Measurements from ENCODE around the gene FTH1. TPM values are rescaled to one million over a fixed set of nuclear protein-coding genes. Genes with fewer than 3 reads are reported as not detected.
A peak's percentile ranks its signal among the peaks of the same experiment; 100 is the strongest.

The FTH1 gene
- total and polyA plus RNA-seq, 10 donors = 1,915 to 3,321 (median 2,501) TPM

- Histone ChIP-seq H3K9me3 (no peaks in the 10 kb centered on the region), H3K4me3 (peak overlapping the region in 3 of 8 donors; percentile 52 to 79 (median 66))
- WGBS, 5 donors = 78 to 95% (median 89%) methylated on average over 7 of the region's 7 CpGs
These were observed 52.8 kb downstream of the FTH1 start for GRCh38 chr11:61914471-61915171.

More at GRCh38 chr11:61914471-61915171, 52.8 kb downstream of the FTH1 start:
- no peak for TF ChIP-seq POLR2AphosphoS5 (IDR thresholded peaks at IDR 0.05)
- TF ChIP-seq, protein P1, sequence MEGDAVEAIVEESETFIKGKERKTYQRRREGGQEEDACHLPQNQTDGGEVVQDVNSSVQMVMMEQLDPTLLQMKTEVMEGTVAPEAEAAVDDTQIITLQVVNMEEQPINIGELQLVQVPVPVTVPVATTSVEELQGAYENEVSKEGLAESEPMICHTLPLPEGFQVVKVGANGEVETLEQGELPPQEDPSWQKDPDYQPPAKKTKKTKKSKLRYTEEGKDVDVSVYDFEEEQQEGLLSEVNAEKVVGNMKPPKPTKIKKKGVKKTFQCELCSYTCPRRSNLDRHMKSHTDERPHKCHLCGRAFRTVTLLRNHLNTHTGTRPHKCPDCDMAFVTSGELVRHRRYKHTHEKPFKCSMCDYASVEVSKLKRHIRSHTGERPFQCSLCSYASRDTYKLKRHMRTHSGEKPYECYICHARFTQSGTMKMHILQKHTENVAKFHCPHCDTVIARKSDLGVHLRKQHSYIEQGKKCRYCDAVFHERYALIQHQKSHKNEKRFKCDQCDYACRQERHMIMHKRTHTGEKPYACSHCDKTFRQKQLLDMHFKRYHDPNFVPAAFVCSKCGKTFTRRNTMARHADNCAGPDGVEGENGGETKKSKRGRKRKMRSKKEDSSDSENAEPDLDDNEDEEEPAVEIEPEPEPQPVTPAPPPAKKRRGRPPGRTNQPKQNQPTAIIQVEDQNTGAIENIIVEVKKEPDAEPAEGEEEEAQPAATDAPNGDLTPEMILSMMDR (IDR thresholded peaks at IDR 0.05 in 8 of 11, conservative IDR thresholded peaks at IDR 0.05 in 3 of 11) = no peak
- TF ChIP-seq POLR2A (IDR thresholded peaks at IDR 0.05) = no peak
- Histone ChIP-seq H3K27ac (peak overlapping the region in 4 of 8 donors; percentile 1 to 82 (median 48)), H3K27me3 (replicated peaks in 1 of 7) (peaks cover 0 to 47% (median 22%) of the 10 kb centered on the region in 7 donors), H3K4me1 (peaks cover 8 to 87% (median 59%) of the 10 kb centered on the region in 6 donors), H3K36me3 (no peaks in the 10 kb centered on the region)
- intact Hi-C loops (cut with DNase I; ENCODE audit: low total_unique reads) = no loop called here
- DNase-seq = no peak

Small RNA genes lying within 50 kb of the gene (small RNA-seq; reads per million reads assigned to genes)
- gene RNU6-1243P = 0 reads per million in 4 donors

Other genes starting within 250 kb of the FTH1 start
- gene MYRF, start 215.0 kb downstream of the FTH1 start, total RNA-seq = 1 to 10 TPM in 1 of 7 donors, under 1 TPM in 6; 0.32 to 1.5 (median 0.79) TPM
- gene MYRF, start 215.0 kb downstream of the FTH1 start, polyA plus RNA-seq = under 1 TPM; 0.15 to 0.50 (median 0.45) TPM
- gene TMEM258, start 175.0 kb downstream of the FTH1 start, total RNA-seq = 10 to 100 TPM; 52.4 to 85.2 (median 62.0) TPM
- 100 to 1,000 TPM; 122 to 185 (median 125) TPM for gene TMEM258, start 175.0 kb downstream of the FTH1 start, polyA plus RNA-seq
- 10 to 100 TPM in 5 of 7 donors, 1 to 10 TPM in 2; 8.9 to 17.2 (median 14.8) TPM for gene FEN1, start 174.7 kb downstream of the FTH1 start, total RNA-seq
- 10 to 100 TPM in 2 of 3 donors, 1 to 10 TPM in 1; 7.3 to 16.7 (median 15.9) TPM for gene FEN1, start 174.7 kb downstream of the FTH1 start, polyA plus RNA-seq
- 10 to 100 TPM in 6 of 7 donors, 1 to 10 TPM in 1; 8.6 to 25.6 (median 12.9) TPM for gene FADS1, start 150.6 kb downstream of the FTH1 start, total RNA-seq
- 1 to 10 TPM; 2.2 to 6.7 (median 3.3) TPM for gene FADS1, start 150.6 kb downstream of the FTH1 start, polyA plus RNA-seq
- 10 to 100 TPM in 5 of 7 donors, 1 to 10 TPM in 2; 2.8 to 20.6 (median 11.1) TPM for gene FADS2, start 139.3 kb downstream of the FTH1 start, total RNA-seq
- 10 to 100 TPM in 2 of 3 donors, 1 to 10 TPM in 1; 5.5 to 16.8 (median 14.6) TPM for gene FADS2, start 139.3 kb downstream of the FTH1 start, polyA plus RNA-seq
- 10 to 100 TPM; 26.3 to 40.8 (median 32.0) TPM for gene FADS3, start 76.1 kb downstream of the FTH1 start, total RNA-seq
- gene FADS3, start 76.1 kb downstream of the FTH1 start, polyA plus RNA-seq = 10 to 100 TPM; 39.3 to 63.6 (median 52.7) TPM
- 10 to 100 TPM; 34.3 to 57.1 (median 39.5) TPM for gene RAB3IL1, start 50.1 kb downstream of the FTH1 start, total RNA-seq
- gene RAB3IL1, start 50.1 kb downstream of the FTH1 start, polyA plus RNA-seq = 10 to 100 TPM in 2 of 3 donors, 1 to 10 TPM in 1; 6.5 to 17.6 (median 14.1) TPM
- 10 to 100 TPM in 5 of 7 donors, 1 to 10 TPM in 2; 6.8 to 20.4 (median 12.3) TPM for gene BEST1, start 17.3 kb downstream of the FTH1 start, total RNA-seq
- gene BEST1, start 17.3 kb downstream of the FTH1 start, polyA plus RNA-seq = 1 to 10 TPM; 2.6 to 4.3 (median 3.0) TPM
- 10 to 100 TPM; 22.2 to 32.4 (median 28.8) TPM for gene INCENP, start 156.4 kb upstream of the FTH1 start, total RNA-seq
- 1 to 10 TPM; 1.8 to 5.3 (median 3.0) TPM for gene INCENP, start 156.4 kb upstream of the FTH1 start, polyA plus RNA-seq
- gene SCGB1D1, start 222.6 kb upstream of the FTH1 start, total RNA-seq = not detected
- not detected for gene SCGB1D1, start 222.6 kb upstream of the FTH1 start, polyA plus RNA-seq
- not detected for gene SCGB2A1, start 241.0 kb upstream of the FTH1 start, total RNA-seq
- gene SCGB2A1, start 241.0 kb upstream of the FTH1 start, polyA plus RNA-seq = not detected